Measurements from ENCODE around the gene ACP5. TPM values are rescaled to one million over a fixed set of nuclear protein-coding genes. Genes with fewer than 3 reads are reported as not detected.

ACP5 gene
- total RNA-seq, 4 donors from 2014 or later = 4.4 to 12.0 (median 9.8) TPM

DNA sequence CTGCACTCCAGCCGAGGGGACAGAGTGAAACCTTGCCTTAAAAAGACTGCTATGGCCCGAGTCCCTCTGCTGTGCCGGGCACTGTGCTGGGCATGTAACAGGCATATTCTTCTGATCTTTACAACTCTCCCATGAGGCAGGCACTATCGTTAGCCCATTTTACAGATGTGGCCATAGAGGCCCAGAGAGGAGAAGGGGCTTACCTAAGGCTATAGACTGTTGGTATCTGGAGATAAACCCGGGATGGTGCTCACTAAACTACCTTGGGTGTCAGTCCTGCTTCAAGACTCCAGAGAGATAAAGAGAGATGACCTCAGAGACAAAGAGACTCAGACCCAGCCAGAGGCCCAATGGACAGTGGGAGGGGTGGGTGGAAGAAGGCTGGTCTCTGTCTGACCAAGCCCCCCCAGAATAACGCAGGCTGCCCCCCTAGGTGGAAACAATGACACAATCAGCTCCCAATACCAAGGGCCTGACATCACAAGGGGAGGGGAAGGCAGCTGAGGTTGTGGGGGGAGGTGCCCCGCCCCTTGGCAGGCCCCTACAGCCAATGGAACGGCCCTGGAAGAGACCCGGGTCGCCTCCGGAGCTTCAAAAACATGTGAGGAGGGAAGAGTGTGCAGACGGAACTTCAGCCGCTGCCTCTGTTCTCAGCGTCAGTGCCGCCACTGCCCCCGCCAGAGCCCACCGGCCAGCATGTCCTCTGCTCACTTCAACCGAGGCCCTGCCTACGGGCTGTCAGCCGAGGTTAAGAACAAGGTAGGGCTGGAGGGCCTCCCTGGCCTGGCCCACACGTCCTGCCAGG, 39.0 kb downstream of the ACP5 start, which contains the start of gene CNN1:
CNN1 (plus strand) TSS at position 620 of the 805 bp plus-strand sequence; CDS start at position 697, 77 bp downstream.
- peak within 1 kb of the TSS; percentile 94 to 98 (median 96) for H3K27ac ChIP-seq
- H3K4me3 ChIP-seq = peak within 1 kb of the TSS; percentile 65 to 68
- H3K27me3 ChIP-seq = peaks cover 8% of the 10 kb centered on the region
- TF ChIP-seq POLR2A (IDR thresholded peaks at IDR 0.05) (peak; percentile 98), POLR2AphosphoS5 (IDR thresholded peaks at IDR 0.05) (peak; percentile 99)
- TF ChIP-seq, protein P1, sequence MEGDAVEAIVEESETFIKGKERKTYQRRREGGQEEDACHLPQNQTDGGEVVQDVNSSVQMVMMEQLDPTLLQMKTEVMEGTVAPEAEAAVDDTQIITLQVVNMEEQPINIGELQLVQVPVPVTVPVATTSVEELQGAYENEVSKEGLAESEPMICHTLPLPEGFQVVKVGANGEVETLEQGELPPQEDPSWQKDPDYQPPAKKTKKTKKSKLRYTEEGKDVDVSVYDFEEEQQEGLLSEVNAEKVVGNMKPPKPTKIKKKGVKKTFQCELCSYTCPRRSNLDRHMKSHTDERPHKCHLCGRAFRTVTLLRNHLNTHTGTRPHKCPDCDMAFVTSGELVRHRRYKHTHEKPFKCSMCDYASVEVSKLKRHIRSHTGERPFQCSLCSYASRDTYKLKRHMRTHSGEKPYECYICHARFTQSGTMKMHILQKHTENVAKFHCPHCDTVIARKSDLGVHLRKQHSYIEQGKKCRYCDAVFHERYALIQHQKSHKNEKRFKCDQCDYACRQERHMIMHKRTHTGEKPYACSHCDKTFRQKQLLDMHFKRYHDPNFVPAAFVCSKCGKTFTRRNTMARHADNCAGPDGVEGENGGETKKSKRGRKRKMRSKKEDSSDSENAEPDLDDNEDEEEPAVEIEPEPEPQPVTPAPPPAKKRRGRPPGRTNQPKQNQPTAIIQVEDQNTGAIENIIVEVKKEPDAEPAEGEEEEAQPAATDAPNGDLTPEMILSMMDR (IDR thresholded peaks at IDR 0.05) = no peak
- no peaks in the 10 kb centered on the region for H3K9me3 ChIP-seq
- peaks cover 0 to 80% (median 6%) of the 10 kb centered on the region in 3 donors for H3K4me1 ChIP-seq
- 7 to 33% methylated on average over 4 to 8 of the region's 21 CpGs for WGBS, 2 donors (ENCODE audit: low coverage in 1 of 2)
- peak; percentile 80 for ATAC-seq
- peaks cover 0 to 20% of the 10 kb centered on the region in 2 donors for H3K36me3 ChIP-seq

DNA sequence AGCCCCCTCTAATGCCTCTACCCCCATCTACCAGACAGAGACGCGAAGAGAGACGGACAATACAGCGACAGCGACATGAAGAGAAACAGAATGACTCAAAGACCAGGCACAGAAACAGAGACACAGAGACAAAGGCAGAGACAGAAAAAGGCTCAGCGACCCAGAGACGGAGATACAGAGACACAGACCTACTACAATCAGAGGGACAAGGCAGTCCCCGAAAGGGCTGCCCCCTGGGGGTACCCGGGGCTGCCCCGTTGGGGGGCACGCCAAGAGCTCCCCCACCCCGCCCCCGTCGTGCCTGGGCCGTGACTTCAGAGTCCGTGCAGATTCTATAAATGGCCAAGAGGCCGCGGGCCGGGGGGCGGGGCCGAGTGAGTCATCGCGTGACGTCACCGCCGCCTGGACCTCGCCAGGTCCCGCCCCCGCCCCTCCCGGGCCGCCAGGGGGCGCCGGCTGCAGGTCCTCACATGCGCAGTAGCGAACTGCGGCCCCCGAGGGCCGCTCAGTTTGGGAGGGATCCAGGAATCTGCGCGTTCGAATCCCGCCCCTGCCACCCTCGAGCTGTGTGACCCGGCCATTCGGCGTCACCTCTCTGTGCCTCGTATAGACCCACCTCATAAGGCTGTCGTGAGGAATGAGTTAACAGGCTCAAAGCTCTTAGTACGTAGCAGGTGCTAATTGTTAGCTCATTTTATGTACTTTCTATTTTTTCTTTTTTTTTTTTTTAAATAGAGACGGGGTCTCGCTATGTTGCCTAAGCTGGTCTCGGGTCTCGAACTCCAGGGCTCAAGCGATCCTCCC, 41.5 kb downstream of the ACP5 start:
- no peaks in the 10 kb centered on the region for H3K9me3 ChIP-seq
- ATAC-seq = peak; percentile 79
- peak overlapping the region; percentile 95 to 98 (median 98) for H3K27ac ChIP-seq
- peak overlapping the region; percentile 35 to 51 for H3K4me3 ChIP-seq
- TF ChIP-seq, protein P1 (IDR thresholded peaks at IDR 0.05) = peak in 3 of 4 experiments; percentile 92 to 95 (median 94)
- TF ChIP-seq POLR2A (IDR thresholded peaks at IDR 0.05) (peak; percentile 58 to 72), EP300 (IDR thresholded peaks at IDR 0.05) (no peak), POLR2AphosphoS5 (IDR thresholded peaks at IDR 0.05) (peak; percentile 84)
- H3K4me1 ChIP-seq = peaks cover 0 to 56% (median 3%) of the 10 kb centered on the region in 3 donors
- H3K36me3 ChIP-seq = peaks cover 0 to under 1% of the 10 kb centered on the region in 2 donors
- peaks cover 8% of the 10 kb centered on the region for H3K27me3 ChIP-seq
- WGBS, 2 donors (ENCODE audit: low coverage in 1 of 2) = 18 to 33% methylated on average over 12 to 16 of the region's 54 CpGs

DNA sequence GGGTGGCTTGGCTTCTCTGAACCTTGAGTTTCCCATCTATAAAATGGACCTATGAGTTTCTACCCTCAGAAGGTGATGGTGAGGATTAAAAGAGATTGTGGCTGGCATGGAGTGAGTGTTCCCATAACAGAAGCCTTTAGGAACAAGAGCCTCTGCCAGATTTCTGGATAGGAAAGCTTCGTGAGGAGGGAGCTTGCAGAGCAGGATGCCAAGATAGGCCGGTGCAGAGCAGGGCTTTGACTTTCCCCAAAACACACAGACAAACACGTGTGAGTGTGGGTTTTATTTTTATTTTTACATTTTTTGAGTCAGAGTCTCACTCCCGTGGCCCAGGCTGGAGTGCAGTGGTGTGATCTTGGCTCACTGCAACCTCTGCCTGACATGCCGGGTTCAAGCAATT, 42.5 kb downstream of the ACP5 start:
- TF ChIP-seq POLR2AphosphoS5 (IDR thresholded peaks at IDR 0.05) (no peak), EP300 (IDR thresholded peaks at IDR 0.05) (no peak), POLR2A (IDR thresholded peaks at IDR 0.05) (no peak)
- TF ChIP-seq, protein P1 (IDR thresholded peaks at IDR 0.05) = no peak
- Histone ChIP-seq H3K36me3 (no peaks in the 10 kb centered on the region), H3K27ac (peak overlapping the region; percentile 95 to 98 (median 98)), H3K27me3 (peaks cover 7% of the 10 kb centered on the region), H3K4me1 (peaks cover 0 to 57% (median 8%) of the 10 kb centered on the region in 3 donors), H3K9me3 (no peaks in the 10 kb centered on the region), H3K4me3 (no peak overlapping the region)
- WGBS, 2 donors (ENCODE audit: low coverage in 1 of 2) = 0 to 24% methylated on average over 2 to 5 of the region's 5 CpGs
- no peak for ATAC-seq

DNA sequence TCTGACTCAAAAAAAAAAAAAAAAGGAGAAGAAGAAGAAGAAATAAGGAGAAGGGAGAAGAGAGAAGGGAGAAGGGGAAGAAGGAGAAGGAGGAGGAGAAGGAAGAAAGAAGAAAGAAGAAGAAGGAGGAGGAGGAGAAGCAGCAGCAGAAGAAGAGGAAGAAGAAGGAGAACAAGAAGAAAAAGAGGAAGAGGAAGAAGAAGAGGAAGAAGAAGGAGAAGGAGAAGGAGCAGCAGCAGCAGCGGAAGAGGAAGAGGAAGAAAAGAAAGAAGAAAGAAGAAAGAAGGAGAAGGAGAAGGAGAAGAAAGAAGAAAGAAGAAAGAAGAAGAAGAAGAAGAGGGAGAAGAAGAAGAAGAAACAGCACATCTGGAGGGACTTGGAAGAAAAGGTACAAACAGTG, 42.9 kb downstream of the ACP5 start:
- ATAC-seq = no peak
- TF ChIP-seq POLR2A (IDR thresholded peaks at IDR 0.05) (no peak), POLR2AphosphoS5 (IDR thresholded peaks at IDR 0.05) (no peak), EP300 (IDR thresholded peaks at IDR 0.05) (no peak)
- TF ChIP-seq, protein P1 (IDR thresholded peaks at IDR 0.05) = no peak
- Histone ChIP-seq H3K27me3 (peaks cover 3% of the 10 kb centered on the region), H3K27ac (peak overlapping the region in 3 of 4 donors; percentile 95 to 98 (median 97)), H3K4me3 (no peak overlapping the region), H3K36me3 (no peaks in the 10 kb centered on the region), H3K4me1 (peaks cover 0 to 57% (median 8%) of the 10 kb centered on the region in 3 donors), H3K9me3 (no peaks in the 10 kb centered on the region)
- 92% methylated on average over 1 of the region's 1 CpG; no CpG with 5 or more reads in 1 of the 2 donors for WGBS, 2 donors (ENCODE audit: low coverage in 1 of 2)

Data from gastroesophageal sphincter (tissue), 4 donors.